Measurements from ENCODE around the gene DOLPP1. TPM values are rescaled to one million over a fixed set of nuclear protein-coding genes. Genes with fewer than 3 reads are reported as not detected.
"Not testable (repeated sequence)": the region's sequence is repeated elsewhere in the genome, so short reads cannot be mapped to it uniquely, and the experiment has no call there.

The DOLPP1 gene
- total RNA-seq, 1 donor from 2014 or later = 10.3 TPM

DNA sequence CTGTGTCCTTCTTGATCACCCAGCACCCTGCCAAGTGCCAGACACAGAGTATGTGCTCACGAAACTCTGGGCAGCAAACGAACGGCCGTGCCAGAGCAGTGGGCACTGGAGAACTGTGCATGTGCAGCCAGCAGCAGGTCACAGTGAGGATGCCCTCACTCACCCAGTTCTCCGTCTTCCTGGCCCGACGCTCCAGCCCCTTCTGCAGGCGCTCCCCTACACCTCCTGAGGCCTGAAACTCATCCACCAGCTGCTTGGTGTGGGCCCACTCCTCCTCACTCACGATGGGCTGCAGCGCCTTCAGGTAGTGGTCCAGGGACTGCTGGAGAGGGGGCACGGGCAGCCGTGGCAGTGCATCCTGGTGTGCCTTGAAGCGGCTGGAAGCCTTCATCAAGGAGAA lies 26.7 kb downstream of the DOLPP1 start:
- ATAC-seq = no peak
- no peak for DNase-seq (ENCODE audit: low spot score)
- intact Hi-C loops (cut with DNase I) = no loop called here

DNA sequence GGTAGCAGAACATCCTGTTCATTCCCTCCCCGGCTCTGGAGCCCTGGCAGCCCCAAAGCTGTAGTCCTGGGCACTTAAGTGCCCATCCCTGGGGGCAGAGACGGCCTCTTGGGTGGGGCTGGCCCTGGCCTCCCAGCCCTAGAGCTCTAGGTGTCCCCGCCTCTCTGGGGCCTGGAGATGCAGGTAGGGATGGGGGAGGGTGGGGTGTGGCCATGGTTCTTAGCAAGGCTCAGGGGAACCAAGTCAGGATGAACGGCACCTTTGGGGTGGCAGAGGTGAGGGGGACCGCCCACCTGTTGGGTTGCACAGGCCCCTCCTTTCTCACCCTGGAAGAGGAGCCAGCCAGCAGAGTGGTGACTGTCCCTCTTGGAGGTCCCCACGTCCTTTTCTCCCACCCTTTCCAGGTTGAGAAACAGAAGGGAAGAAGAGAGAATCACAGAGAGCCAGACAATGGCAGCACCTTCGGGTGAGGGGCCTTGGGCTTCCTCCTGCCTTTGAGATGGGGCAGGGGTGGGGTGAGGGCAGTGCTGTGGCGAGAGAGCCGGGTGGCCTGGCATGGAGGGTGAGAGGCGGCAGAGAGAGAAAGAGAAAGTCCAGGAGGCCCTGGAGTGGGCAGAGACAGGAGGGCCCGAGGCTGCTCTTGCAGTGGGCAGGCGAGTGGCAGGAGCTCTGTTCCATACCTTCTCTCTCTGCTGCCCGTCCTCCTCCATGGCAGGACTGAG lies 27.3 kb downstream of the DOLPP1 start:
- intact Hi-C loops (cut with DNase I) = no loop called here
- DNase-seq (ENCODE audit: low spot score) (no peak), ATAC-seq (no peak)

DNA sequence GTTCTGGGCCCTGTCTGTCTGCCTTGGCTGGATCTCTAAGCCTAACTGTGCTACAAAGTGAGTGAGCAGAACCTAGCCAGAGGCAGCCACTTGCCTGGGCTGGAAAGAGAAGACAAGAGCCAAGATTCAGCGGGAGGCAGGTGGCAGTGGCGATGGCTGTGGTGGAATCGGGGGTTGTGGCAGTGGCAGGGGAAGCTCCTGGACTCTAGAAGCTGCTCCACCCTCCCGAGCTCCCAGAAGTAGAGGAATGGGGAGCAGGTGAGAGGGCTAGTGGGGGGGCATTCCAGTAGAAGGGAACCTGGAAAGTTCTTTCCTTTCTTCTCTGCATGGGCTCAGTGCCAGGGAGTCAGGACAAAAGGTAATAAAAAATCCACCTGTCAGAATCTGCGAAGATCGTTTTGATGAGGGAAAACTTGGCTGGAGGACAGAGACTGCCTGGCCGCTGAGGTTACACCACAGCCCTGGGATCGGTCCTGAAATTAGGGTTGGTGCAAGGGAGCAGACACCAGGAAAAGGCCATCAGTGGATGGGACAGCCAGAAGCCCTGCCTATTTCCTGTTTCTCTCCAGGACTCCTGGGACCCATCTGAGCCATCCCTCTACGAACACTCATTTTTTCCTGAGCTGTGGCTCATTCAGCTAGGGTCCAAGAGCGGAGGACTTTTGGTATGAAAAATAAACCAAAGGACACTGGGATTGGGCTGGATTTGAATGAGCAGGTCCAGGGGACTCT lies 28.1 kb downstream of the DOLPP1 start:
- DNase-seq (ENCODE audit: low spot score) (no peak), ATAC-seq (peak; percentile 4)
- intact Hi-C loops (cut with DNase I) = no loop called here

DNA sequence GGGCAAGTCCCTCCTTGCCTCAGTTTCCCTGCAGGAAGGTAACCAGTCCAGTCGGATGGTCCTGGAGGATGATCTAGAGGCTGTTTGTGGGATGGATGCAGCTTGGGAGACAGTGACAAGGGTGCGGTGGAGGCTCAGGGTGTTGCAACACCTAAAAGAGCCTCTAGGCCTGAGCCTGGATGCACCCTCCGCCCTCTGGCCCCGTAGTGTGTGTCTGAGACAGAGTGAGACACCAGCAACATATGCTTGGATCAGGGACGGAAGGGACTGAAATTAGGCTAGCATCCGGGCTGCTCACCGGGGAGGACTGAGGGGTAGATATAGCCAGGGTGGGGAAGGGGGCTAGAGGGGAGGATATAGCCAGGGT lies 28.6 kb downstream of the DOLPP1 start:
- intact Hi-C loops (cut with DNase I) = no loop called here
- ATAC-seq = peak; percentile 27
- DNase-seq (ENCODE audit: low spot score) = no peak

GRCh38 chr9:129109952-129110739 lies 29.2 kb downstream of the DOLPP1 start:
- peak; percentile 30 for ATAC-seq
- intact Hi-C loops (cut with DNase I) = no loop called here
- DNase-seq (ENCODE audit: low spot score) = no peak

GRCh38 chr9:129110740-129111527 lies 30.0 kb downstream of the DOLPP1 start, which contains the start of the genes CRAT and PTPA:
TSS of gene CRAT (minus strand) at chr9:129110793. CDS start at chr9:129110509, 284 bp downstream.
TSS of gene PTPA (plus strand) at chr9:129111415. CDS start at chr9:129111601, 186 bp downstream.
- intact Hi-C loops (cut with DNase I) = no loop called here
- DNase-seq (ENCODE audit: low spot score) = peak; percentile 99
- peak; percentile 93 for ATAC-seq

- no peak for DNase-seq (ENCODE audit: low spot score)
- intact Hi-C loops (cut with DNase I) = no loop called here
- peak; percentile 5 for ATAC-seq
Measured at GRCh38 chr9:129111528-129112151, 30.7 kb downstream of the DOLPP1 start.

- ATAC-seq; DNase-seq (ENCODE audit: low spot score); intact Hi-C loops (cut with DNase I): not testable (repeated sequence)
Measured at GRCh38 chr9:129112526-129112925, 31.6 kb downstream of the DOLPP1 start.

DNA sequence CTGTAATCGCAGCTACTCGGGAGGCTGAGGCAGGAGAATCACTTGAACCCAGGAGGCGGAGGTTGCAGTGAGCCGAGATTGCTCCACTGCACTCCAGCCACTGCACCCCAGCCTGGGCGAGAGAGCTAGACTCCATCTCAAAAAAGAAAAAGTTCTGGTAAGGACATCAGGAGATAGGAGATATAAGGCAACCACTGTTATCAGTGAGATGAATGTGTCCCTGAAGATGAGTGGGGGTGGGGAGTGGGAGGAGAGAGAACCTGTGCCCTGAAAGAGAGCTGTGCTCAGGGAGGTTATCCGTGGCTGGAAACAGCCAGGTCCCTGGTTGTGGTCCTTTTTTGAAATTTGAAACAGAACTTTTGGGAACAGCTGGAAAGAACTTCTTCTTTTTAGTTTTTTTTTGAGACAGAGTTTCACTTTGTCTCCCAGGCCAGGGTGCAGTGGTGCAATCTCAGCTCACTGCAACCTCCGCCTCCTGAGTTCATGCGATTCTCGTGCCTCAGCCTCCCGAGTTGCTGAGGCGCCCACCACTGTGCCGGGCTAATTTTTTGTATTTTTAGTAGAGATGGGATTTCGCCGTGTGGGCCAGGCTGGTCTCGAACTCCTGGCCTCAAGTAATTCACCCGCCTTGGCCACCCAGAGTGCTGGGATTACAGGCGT lies 32.9 kb downstream of the DOLPP1 start:
- intact Hi-C loops (cut with DNase I) = no loop called here
- no peak for ATAC-seq
- DNase-seq (ENCODE audit: low spot score) = no peak

DNA sequence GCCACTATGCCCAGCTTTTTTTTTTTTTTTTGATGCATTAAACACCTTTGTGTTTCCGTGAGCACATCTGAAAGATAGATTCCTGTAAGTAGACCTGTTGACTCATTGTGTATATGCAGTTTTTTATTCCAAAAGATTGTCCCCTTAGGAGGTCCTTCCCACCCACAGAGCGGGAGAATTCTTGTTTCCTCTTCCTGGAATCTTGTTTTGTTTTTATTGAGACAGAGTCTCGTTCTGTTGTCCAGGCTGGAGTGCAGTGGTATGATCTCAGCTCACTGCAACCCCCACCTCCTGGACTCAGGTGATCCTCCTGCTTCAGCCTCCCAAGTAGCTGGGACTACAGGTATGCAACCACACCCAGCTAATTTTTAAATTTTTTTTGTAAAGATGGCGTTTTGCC lies 37.9 kb downstream of the DOLPP1 start:
- ATAC-seq (no peak), DNase-seq (ENCODE audit: low spot score) (no peak)
- intact Hi-C loops (cut with DNase I) = no loop called here

GRCh38 chr9:129121483-129121882 lies 40.6 kb downstream of the DOLPP1 start:
- no peak for DNase-seq (ENCODE audit: low spot score)
- intact Hi-C loops (cut with DNase I) = no loop called here
- ATAC-seq = peak; percentile 49

DNA sequence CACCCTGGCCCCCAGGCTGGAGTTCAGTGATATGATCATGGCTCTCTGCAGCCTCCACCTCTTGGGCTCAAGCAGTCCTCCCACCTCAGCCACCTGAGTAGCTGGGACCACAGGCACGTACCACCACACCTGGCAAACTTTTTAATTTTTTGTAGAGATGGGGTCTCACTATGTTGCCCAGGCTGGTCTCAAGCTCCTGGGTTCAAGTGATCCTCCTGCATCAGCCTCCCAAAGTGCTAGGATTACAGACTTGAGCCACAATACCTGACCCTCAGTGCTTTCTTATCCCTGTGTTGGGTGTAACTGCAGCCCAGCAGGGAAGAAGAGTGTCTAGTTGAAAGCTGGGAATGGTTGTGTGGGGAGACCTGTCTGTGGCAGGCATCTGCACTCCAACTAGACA lies 41.2 kb downstream of the DOLPP1 start:
- no peak for ATAC-seq
- intact Hi-C loops (cut with DNase I) = no loop called here
- DNase-seq (ENCODE audit: low spot score) = no peak

DNA sequence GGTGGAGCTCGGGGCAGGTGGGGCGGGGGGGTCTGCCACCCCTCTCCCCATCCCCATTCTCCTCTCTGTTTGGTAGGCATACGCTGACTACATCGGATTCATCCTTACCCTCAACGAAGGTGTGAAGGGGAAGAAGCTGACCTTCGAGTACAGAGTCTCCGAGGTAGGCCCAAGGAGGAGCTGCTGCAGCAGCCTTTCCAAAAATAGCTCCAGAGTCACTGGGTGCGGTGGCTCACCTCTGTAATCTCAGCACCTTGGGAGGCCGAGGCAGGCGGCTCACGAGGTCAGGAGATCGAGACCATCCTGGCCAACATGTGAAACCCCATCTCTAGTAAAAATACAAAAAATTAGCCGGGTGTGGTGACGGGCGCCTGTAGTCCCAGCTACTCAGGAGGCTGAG lies 42.1 kb downstream of the DOLPP1 start:
- DNase-seq (ENCODE audit: low spot score); ATAC-seq; intact Hi-C loops (cut with DNase I): not testable (repeated sequence)

- intact Hi-C loops (cut with DNase I) = no loop called here
Measured at GRCh38 chr9:129124506-129125069, 43.7 kb downstream of the DOLPP1 start.

DNA sequence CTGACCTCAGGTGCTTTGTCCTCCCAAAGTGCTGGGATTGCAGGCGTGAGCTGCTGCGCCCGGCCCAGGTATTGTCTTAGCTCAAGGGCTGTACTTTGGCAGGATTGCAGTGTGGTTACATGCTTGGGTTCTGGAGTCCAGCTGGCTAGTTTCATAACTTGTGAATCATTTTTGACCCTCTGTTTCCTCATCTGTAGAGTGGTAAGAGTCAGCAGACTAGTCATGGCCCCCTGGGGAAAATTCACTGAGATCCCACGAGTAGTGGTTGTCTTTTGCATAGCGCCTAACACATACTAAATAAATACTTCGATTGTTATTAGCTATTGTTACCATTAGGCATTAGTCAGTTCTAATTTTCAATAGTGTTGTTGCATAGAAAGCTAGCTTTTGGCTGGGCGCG lies 44.6 kb downstream of the DOLPP1 start:
- DNase-seq (ENCODE audit: low spot score) (no peak), ATAC-seq (peak; percentile 43)
- intact Hi-C loops (cut with DNase I) = no loop called here

More at GRCh38 chr9:129124506-129125069, 43.7 kb downstream of the DOLPP1 start:
- DNase-seq (ENCODE audit: low spot score) (no peak), ATAC-seq (no peak)

GRCh38 chr9:129126749-129127618 lies 46.1 kb downstream of the DOLPP1 start:
- ATAC-seq = no peak

DNA sequence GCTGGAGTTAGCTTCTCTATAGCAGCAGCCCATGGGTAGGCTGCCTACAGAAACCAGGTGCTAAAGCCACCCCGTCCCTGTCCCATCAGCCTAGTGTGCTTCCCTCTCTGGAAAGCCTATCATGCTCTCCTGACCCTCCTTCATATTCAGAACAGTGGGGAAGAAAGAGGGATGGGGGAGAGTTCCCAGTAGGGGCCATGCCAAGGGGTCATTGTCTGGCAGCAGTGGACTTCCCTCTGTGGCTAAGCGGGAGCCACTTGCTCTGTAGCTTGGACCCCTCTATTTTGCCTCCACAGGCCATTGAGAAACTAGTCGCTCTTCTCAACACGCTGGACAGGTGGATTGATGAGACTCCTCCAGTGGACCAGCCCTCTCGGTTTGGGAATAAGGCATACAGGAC lies 47.8 kb downstream of the DOLPP1 start:
- DNase-seq (ENCODE audit: low spot score) (no peak), ATAC-seq (no peak)
- intact Hi-C loops (cut with DNase I) = no loop called here

More at GRCh38 chr9:129126749-129127618, 46.1 kb downstream of the DOLPP1 start:
- no peak for DNase-seq (ENCODE audit: low spot score)
- intact Hi-C loops (cut with DNase I) = no loop called here
